Measurements from ENCODE around the gene ZFP36L2.
A peak's percentile ranks its signal among the peaks of the same experiment; 100 is the strongest.

GRCh38 chr2:43221124-43221762, 5.2 kb downstream of the ZFP36L2 start:
- TF ChIP-seq SMC3 (IDR thresholded peaks at IDR 0.05; ENCODE audit: low read depth, low read length) (no peak), EP300 (IDR thresholded peaks at IDR 0.05; ENCODE audit: borderline replicate concordance in 1 of 2, low read depth in 1 of 2, low read length in 1 of 2) (peak; percentile 62 to 87; a peak in 3 of 4 replicates), CTCF (IDR thresholded peaks at IDR 0.05) (no peak), NFIC (IDR thresholded peaks at IDR 0.05; ENCODE audit: borderline replicate concordance) (peak; percentile 75), TEAD4 (IDR thresholded peaks at IDR 0.05; ENCODE audit: borderline replicate concordance, insufficient read depth) (0 out of 2 replicates have a peak, but pooled peaks have one; percentile 42), POLR2AphosphoS5 (IDR thresholded peaks at IDR 0.05; ENCODE audit: low read depth, low read length) (peak; percentile 75), TCF12 (IDR thresholded peaks at IDR 0.05) (peak; percentile 96)
